Activated gamma-delta T cell treated with Interleukin-2 at 50 U/mL for 16 hours (primary cell): ENCODE measurements around the gene LPAR2.

ENCODE experiments used
- DNase-seq: peaks from one replicate; pipeline ENCODE4 v3.0.0-alpha.2; 2020

The LPAR2 gene

GRCh38 chr19:19652482-19653295 is 24.7 kb upstream of the LPAR2 start:
- DNase-seq = no peak

- DNase-seq = no peak
Observed at GRCh38 chr19:19651076-19651475, 23.1 kb upstream of the LPAR2 start.

- DNase-seq = no peak
Observed at GRCh38 chr19:19650331-19650730, 22.3 kb upstream of the LPAR2 start.

- DNase-seq = no peak
Observed at GRCh38 chr19:19649580-19649995, 21.6 kb upstream of the LPAR2 start.

DNA sequence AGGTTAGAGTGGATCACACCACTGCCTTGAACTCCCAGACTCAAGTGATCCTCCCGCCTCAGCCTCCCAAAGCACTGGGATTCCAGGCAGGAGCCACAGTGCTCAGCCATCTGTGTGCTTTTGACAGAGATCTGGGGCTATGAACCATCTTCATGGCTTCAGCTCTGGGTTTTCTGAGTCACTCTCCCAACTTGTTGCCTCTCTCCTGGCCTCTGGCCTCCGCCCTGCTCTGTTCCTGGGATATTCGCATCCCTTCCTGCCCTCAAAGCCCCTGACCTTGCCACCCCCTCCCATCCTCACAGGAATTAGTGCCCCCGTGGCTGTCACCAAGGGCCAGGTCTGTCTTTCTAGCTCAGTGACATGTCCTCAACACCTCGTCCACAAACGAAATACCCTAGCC is 21.1 kb upstream of the LPAR2 start:
- DNase-seq = no peak

DNA sequence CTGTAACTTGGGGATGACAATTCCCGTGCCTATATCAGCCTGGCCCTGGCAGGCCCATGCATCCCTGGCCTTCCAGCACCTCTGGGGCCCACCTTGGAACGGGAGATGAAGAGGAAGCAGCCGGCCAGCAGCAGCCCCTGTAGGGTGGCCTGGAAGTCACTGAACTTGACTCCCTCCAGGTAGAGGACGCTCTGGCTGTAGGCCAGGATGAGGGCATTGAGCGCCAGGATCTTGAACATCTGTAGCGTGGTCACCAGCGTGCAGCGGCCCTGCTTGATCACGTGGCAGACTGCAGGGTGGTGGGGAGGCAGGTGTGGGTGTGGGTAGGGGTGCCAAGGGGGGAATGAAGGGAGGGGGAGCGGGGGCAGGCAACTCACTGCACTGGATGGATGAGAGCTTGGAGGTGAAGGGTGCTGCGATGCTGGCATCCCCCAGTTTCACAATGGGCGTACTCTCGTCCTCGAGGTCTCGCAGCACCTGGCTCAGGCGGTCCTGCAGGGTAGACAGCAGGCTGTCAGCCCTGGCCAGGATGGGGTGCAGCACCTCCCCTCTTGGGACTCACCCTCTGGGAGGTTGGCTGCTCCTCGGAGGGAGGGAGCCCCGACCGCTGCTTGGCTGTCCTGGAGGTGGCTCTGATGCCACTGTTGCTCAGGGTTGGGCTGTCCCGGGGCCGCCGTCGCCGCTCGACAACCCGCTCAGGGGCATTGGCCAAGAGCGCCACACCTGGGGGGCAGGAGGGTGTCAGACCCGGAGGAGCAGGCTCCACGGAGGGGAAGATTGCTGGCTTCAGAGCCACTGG is 19.2 kb upstream of the LPAR2 start:
- no peak for DNase-seq

- DNase-seq = no peak
Observed at GRCh38 chr19:19645233-19645870, 17.3 kb upstream of the LPAR2 start.

DNA sequence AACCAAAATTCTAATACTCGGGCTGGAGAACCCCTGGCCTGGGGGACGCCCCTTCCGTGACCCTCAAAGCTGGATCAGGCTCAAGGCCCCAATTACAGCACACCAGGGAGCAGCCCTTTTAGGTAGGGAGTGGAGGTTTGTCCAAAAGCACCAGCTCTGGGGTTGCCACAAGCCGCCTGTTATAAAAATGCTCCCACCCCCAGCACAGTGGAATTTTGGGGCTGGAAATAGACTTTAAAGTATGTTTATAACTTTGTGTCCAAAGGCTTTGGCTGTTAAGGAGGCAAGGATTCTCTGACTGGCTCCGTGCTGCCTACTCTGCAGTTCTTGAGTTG is 16.0 kb upstream of the LPAR2 start:
- no peak for DNase-seq

DNA sequence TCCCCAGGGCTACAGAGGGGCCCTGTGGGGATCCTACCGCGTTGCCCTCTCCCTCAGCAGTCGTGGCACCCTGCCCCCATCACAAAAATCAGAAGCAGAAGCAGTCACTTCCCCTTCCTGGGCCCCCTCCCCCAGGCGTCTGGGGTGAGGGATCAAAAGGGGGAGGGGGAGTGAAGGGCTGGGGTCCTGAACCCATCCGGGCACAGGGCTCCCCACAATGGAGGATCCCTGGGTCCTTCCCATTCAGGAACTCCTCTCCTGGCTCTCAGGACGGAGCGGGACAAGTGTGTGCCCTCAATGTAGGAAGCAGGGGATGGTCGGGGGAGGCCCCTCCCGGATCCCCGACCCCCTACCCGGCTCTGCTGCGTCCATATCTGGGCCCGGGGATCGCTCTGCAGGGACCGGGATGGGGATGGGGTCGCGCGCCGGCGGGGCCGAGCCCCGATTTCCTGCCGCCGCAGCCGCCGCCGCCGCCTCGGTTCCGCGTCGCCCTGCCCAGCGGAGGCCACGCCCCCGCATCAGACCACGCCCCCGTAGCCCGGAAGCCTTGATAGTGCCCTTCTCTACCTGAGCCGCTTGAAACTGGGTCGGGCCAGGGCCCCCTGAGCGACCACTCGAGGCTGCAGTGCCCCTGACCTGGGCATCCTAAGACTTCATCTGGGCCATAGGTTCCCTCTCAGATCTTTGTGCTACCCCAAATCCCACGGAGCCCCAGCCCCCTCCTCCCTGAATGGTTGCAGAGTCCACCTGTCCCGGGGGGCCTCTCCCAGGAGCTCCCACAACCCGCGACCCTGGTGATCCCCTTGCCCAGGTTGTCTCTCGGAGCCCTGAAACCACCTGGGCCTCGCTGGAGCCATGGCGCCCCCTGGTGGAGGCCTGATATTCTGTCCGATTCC is 15.4 kb upstream of the LPAR2 start, which contains the start of gene GMIP:
Gene GMIP, minus strand, starts transcription at position 500 of the 896 bp plus-strand sequence. Its CDS starts 128 bp downstream, at position 372.
- peak; percentile 92 for DNase-seq

- peak; percentile 52 for DNase-seq
Observed at GRCh38 chr19:19642506-19643157, 14.6 kb upstream of the LPAR2 start.

- DNase-seq = no peak
Observed at GRCh38 chr19:19637523-19638251, 9.7 kb upstream of the LPAR2 start.

- no peak for DNase-seq
Observed at GRCh38 chr19:19637186-19637522, 9.1 kb upstream of the LPAR2 start.

DNA sequence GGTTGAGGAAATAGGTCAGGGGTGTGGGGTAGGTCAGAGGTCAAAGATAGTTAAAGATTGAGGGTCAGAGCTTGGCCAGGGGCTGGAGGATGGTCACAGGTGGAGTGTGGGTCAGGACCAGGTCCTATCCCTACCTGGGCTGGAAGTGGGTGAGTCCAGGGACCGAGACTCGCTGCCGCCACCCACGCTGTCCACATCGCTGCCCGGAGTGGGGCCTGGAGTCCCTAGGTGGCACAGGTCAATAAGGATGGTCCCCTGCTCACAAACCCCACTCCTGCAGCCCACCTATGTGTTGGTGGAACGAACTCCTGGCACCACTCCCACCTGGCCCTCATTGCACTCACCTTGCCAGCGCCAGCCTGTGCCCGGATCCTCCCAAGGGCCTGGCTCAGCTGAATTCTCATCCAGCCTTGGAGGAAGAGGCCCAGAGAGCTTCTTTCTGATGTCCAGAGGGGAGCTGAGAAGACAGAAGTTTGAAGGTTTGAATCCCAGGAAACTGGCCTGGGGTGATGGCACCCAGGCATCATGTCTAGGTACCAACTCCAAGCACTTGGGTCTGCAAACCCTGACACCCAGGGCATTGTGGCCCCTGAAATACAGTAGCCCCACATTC is 8.7 kb upstream of the LPAR2 start:
- DNase-seq = no peak

GRCh38 chr19:19635313-19635702 is 7.3 kb upstream of the LPAR2 start:
- no peak for DNase-seq

- no peak for DNase-seq
Observed at GRCh38 chr19:19634516-19635312, 6.7 kb upstream of the LPAR2 start.

DNA sequence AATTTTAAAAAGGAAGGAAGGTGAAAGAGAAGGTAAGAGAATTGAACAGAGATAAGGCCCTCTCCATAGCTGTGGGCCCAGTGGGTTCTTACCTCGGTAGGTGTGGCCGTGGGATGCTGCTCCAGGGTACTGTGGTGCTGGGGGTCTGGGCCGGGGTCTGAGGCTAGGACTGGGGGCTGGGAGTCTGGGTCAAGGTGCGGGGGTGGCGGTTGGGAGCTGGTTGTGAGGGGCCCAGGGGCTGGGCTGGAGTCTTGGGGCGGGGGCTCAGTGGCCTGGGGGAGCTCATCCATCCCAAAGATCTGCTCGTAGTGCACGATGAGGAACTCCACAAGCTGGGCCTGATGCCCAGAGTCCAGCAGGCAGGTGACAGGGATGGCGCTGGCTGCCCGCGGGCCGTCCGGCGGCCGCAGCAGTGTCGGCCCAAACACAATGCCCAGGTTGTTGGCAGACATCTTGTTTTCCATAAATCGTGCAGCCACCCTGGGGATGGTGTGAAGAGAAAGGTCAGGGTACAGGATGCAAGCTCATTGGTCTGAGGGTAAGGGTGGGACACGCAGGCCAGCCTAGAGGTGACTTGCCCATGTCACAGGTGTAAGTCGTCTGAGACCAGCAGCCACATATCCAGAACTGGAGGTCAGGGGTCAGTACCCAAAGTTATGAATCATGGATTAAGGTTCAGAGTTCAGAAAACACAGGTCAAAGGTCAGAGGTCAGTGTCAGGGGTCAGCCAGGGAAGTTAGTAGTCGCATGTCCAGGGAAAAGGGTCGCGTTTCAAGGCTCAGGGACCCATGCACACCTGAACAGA is 5.9 kb upstream of the LPAR2 start:
- DNase-seq = no peak

DNA sequence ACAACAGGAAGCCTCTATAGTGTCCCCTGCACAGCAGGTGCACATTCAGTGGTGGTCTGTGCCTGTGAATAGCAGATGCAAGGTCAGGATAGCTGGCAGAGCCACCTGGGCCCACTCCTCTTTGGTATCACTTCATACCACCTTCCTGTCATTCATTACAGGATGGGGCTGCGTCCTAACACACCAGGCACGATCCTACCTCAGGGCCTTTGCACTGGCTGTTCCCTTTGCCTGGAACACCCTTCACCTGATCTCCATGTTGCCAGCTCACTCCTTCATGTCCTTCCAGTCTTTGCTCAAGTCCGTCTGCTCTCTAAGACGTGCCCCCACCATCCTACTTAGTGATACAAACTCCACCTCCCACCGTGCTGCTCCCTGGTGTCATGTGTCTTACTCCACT is 4.6 kb upstream of the LPAR2 start:
- no peak for DNase-seq

DNA sequence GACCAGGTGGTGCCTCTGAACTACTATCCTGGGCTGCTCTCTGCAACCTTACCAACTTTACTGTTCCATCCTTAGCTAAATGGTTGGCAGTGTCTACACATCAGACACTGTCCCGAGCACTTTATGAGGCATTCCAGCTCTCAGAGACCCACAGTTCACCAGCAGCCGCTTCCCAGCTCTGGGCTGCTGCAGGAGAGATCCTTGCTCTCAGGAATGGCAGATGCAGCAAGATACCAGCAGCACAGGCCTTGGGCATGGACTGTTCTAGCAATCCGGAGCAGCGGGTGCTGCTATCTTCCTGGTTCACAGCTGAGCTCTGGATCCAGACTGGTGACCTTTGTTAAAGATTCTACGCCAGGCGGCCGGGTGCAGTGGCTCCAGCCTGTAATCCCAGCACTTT is 3.3 kb upstream of the LPAR2 start:
- DNase-seq = no peak

DNA sequence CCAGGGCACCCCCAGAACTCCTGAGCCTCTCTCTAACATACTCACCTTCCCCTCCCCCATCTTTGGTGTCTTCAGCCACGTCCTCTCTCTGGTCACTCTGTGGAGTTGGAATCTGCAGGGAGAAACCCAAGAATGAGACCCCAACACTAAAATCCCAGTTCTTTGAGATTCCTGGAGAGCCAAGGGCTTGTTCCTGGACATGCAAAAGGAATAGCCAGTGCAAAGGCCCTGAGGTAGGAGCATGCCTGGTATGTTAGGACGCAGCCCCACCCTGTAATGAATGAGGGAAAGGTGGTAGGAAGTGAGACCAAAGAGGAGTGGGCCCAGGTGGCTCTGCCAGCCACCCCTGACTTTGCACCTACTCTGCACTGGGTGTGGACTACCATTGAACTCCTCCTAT is 2.4 kb upstream of the LPAR2 start:
- no peak for DNase-seq

DNA sequence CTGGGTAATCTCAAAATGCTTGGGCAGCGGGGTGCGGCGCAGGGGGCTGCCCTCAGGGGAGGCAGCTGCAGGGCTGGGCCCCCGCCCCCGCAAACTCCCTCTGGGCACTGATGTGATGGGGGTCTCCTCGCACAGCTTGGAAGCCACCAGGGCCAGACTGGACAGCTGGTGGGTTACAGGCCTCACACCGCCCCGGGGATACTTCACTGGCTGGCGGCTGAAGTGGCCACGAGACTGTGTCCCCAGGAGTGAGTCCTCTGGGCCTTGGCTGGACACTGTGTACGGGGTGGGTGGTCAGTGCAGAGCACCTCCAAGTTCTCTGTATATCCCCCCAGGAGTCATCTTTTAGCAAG is 2.0 kb upstream of the LPAR2 start:
- DNase-seq = no peak
